ENCODE data around the gene ERBB4. TPM values are rescaled to one million over a fixed set of nuclear protein-coding genes. Genes with fewer than 3 reads are reported as not detected.

The ERBB4 gene
- total RNA-seq, 1 experiment from 2014 or later, result 0.15 TPM

GRCh38 chr2:212176151-212176550 lies 362.5 kb downstream of the ERBB4 start:
- TF ChIP-seq CTCF (IDR thresholded peaks at IDR 0.05), result no peak
- TF ChIP-seq POLR2AphosphoS5 (IDR thresholded peaks at IDR 0.05; ENCODE audit: low read depth, low read length), result no peak
- no peak for TF ChIP-seq TCF7L2 (IDR thresholded peaks at IDR 0.05; ENCODE audit: low read depth, low read length)
- TF ChIP-seq SIN3A (IDR thresholded peaks at IDR 0.05; ENCODE audit: borderline replicate concordance, insufficient read depth, low read depth, low read length), result no peak
- no peak for TF ChIP-seq REST (IDR thresholded peaks at IDR 0.05; ENCODE audit: insufficient read depth in 1 of 2, low read depth in 2 of 2, low read length in 1 of 2)
- Histone ChIP-seq H3K27me3 (ENCODE audit: control insufficient read depth, insufficient read depth, low read length) (no peaks in the 10 kb centered on the region), H3K4me1 (ENCODE audit: control insufficient read depth, insufficient read depth, low read length) (no peaks in the 10 kb centered on the region), H3K27ac (ENCODE audit: low read length) (no peak overlapping the region), H3K4me3 (ENCODE audit: low read depth in 2 of 2, low read length in 2 of 2) (no peak overlapping the region), H3K9me3 (ENCODE audit: control insufficient read depth, insufficient read depth, low read depth, low read length) (no peaks in the 10 kb centered on the region), H3K36me3 (ENCODE audit: control insufficient read depth, insufficient read depth, low read length) (no peaks in the 10 kb centered on the region)
- ATAC-seq (no peak), DNase-seq (ENCODE audit: low read depth, low spot score) (no peak)
- CTCF ChIA-PET, result no interaction called here
- in situ Hi-C loops (cut with HindIII; ENCODE audit: low pct_unique_long_range_greater_than_20kb, low sequenced_read_pairs), result no loop called here
- BruUV-seq (replicated peaks), result no TSS peak
- intact Hi-C loops (cut with micrococcal nuclease; ENCODE audit: unreplicated experiment), result no loop called here
- POLR2A ChIA-PET, result no interaction called here

GRCh38 chr2:212173756-212174510 lies 364.7 kb downstream of the ERBB4 start:
- Histone ChIP-seq H3K4me1 (ENCODE audit: control insufficient read depth, insufficient read depth, low read length) (no peaks in the 10 kb centered on the region), H3K27me3 (ENCODE audit: control insufficient read depth, insufficient read depth, low read length) (no peaks in the 10 kb centered on the region), H3K9me3 (ENCODE audit: control insufficient read depth, insufficient read depth, low read depth, low read length) (no peaks in the 10 kb centered on the region), H3K4me3 (ENCODE audit: low read depth in 2 of 2, low read length in 2 of 2) (no peak overlapping the region), H3K36me3 (ENCODE audit: control insufficient read depth, insufficient read depth, low read length) (no peaks in the 10 kb centered on the region), H3K27ac (ENCODE audit: low read length) (no peak overlapping the region)
- in situ Hi-C loops (cut with HindIII; ENCODE audit: low pct_unique_long_range_greater_than_20kb, low sequenced_read_pairs) (no loop called here), intact Hi-C loops (cut with micrococcal nuclease; ENCODE audit: unreplicated experiment) (no loop called here)
- BruUV-seq (replicated peaks), result no TSS peak
- ChIA-PET POLR2A (no interaction called here), CTCF (no interaction called here)
- TF ChIP-seq SIN3A (IDR thresholded peaks at IDR 0.05; ENCODE audit: borderline replicate concordance, insufficient read depth, low read depth, low read length) (no peak), CTCF (IDR thresholded peaks at IDR 0.05) (no peak), POLR2AphosphoS5 (IDR thresholded peaks at IDR 0.05; ENCODE audit: low read depth, low read length) (no peak), REST (IDR thresholded peaks at IDR 0.05; ENCODE audit: insufficient read depth in 1 of 2, low read depth in 2 of 2, low read length in 1 of 2) (no peak), TCF7L2 (IDR thresholded peaks at IDR 0.05; ENCODE audit: low read depth, low read length) (no peak)
- ATAC-seq (no peak), DNase-seq (ENCODE audit: low read depth, low spot score) (no peak)
